Trophoblast cell (in vitro differentiated cells and primary cell): ENCODE data around the gene CCDC12.
A peak's percentile ranks its signal among the peaks of the same experiment; 100 is the strongest.
"Not testable (repeated sequence)": the region's sequence is repeated elsewhere in the genome, so short reads cannot be mapped to it uniquely, and the experiment has no call there.

Source experiments
- DNase-seq, 2 donors: peaks; one replicate each; pipeline ENCODE4 v3.0.0-alpha.2; 2016
- H2AFZ ChIP-seq: 2 replicates; pipeline ENCODE4 v1.6.1; 2013; ENCODE audit warnings: low read length, moderate library complexity, mild to moderate bottlenecking; ENCODE audit not compliant: insufficient read depth, poor library complexity
- H2AK5ac ChIP-seq: 2 replicates; pipeline ENCODE4 v1.6.1; 2013; ENCODE audit warnings: mild to moderate bottlenecking, low read length
- H2BK120ac ChIP-seq: 2 replicates; pipeline ENCODE4 v1.6.1; 2013; ENCODE audit warnings: low read length, mild to moderate bottlenecking, moderate library complexity; ENCODE audit not compliant: insufficient read depth, poor library complexity
- H2BK12ac ChIP-seq: 2 replicates; pipeline ENCODE4 v1.6.1; 2013; ENCODE audit warnings: mild to moderate bottlenecking, low read length, moderate library complexity
- H2BK5ac ChIP-seq: 2 replicates; pipeline ENCODE4 v1.6.1; 2013; ENCODE audit warnings: low read length, low read depth, moderate library complexity, mild to moderate bottlenecking; ENCODE audit not compliant: poor library complexity
- H3K14ac ChIP-seq: 2 replicates; pipeline ENCODE4 v1.6.1; 2013; ENCODE audit warnings: mild to moderate bottlenecking, low read length
- H3K18ac ChIP-seq: 2 replicates; pipeline ENCODE4 v1.6.1; 2013; ENCODE audit warnings: mild to moderate bottlenecking, low read length
- H3K23ac ChIP-seq: 2 replicates; pipeline ENCODE4 v1.6.1; 2013; ENCODE audit warnings: low read length
- H3K27ac ChIP-seq: 2 replicates; pipeline ENCODE4 v1.5.1; 2013; ENCODE audit warnings: low read depth, mild to moderate bottlenecking, inconsistent platforms, low read length, moderate library complexity
- H3K27me3 ChIP-seq: 2 replicates; pipeline ENCODE4 v1.6.1; 2013; ENCODE audit warnings: inconsistent platforms, mild to moderate bottlenecking, low read length, moderate library complexity; ENCODE audit not compliant: insufficient read depth
- H3K36me3 ChIP-seq, 2 experiments: 1 replicate in 1 of 2; 2 replicates in 1 of 2; pipeline ENCODE4 v1.6.1; 2013; ENCODE audit warnings: low read length in 2 of 2, mild to moderate bottlenecking in 2 of 2, moderate library complexity in 1 of 2; ENCODE audit not compliant: insufficient read depth in 2 of 2, control insufficient read depth in 1 of 2
- H3K4ac ChIP-seq: 2 replicates; pipeline ENCODE4 v1.6.1; 2013; ENCODE audit warnings: low read depth, mild to moderate bottlenecking, low read length, moderate library complexity
- H3K4me1 ChIP-seq, 2 experiments: 1 replicate in 1 of 2; 2 replicates in 1 of 2; pipeline ENCODE4 v1.6.1; 2013; ENCODE audit warnings: low read length in 2 of 2, mild to moderate bottlenecking in 2 of 2, moderate library complexity in 1 of 2; ENCODE audit not compliant: insufficient read depth in 2 of 2, control insufficient read depth in 1 of 2
- H3K4me2 ChIP-seq: 2 replicates; pipeline ENCODE4 v1.6.1; 2013; ENCODE audit warnings: inconsistent platforms, mild to moderate bottlenecking, low read length, moderate library complexity
- H3K4me3 ChIP-seq: 2 replicates; pipeline ENCODE4 v1.5.1; 2013; ENCODE audit warnings: mild to moderate bottlenecking, low read depth, low read length, inconsistent platforms
- H3K79me1 ChIP-seq: one replicate; pipeline ENCODE4 v1.6.1; 2013; ENCODE audit warnings: low read length
- H3K79me2 ChIP-seq: 2 replicates; pipeline ENCODE4 v1.6.1; 2013; ENCODE audit warnings: low read length, mild to moderate bottlenecking; ENCODE audit not compliant: control insufficient read depth, insufficient read depth, poor library complexity
- H3K9ac ChIP-seq: 2 replicates; pipeline ENCODE4 v1.6.1; 2013; ENCODE audit warnings: mild to moderate bottlenecking, low read length
- H3K9me3 ChIP-seq: 2 replicates; pipeline ENCODE4 v1.6.1; 2013; ENCODE audit warnings: low read depth, mild to moderate bottlenecking, control low read depth, inconsistent platforms, low read length; ENCODE audit not compliant: insufficient read depth
- H4K12ac ChIP-seq: 2 replicates; pipeline ENCODE4 v1.6.1; 2013; ENCODE audit warnings: low read depth, mild to moderate bottlenecking, low read length, moderate library complexity
- H4K8ac ChIP-seq: 2 replicates; pipeline ENCODE4 v1.6.1; 2013; ENCODE audit warnings: low read depth, mild to moderate bottlenecking, low read length, moderate library complexity
- H4K91ac ChIP-seq: one replicate; pipeline ENCODE4 v1.6.1; 2013; ENCODE audit warnings: low read depth, mild to moderate bottlenecking, low read length, moderate library complexity
- WGBS: extraction: QIAGEN DNeasy Blood & Tissue Kit; methylation state at CpG from one replicate; pipeline ENCODE4 v1.1.7; 2013; ENCODE audit warnings: missing lambda C conversion rate; ENCODE audit not compliant: insufficient read length, insufficient coverage; ENCODE audit errors: extremely low coverage; 5-methylcytosine and 5-hydroxymethylcytosine counted together

Gene CCDC12

DNA sequence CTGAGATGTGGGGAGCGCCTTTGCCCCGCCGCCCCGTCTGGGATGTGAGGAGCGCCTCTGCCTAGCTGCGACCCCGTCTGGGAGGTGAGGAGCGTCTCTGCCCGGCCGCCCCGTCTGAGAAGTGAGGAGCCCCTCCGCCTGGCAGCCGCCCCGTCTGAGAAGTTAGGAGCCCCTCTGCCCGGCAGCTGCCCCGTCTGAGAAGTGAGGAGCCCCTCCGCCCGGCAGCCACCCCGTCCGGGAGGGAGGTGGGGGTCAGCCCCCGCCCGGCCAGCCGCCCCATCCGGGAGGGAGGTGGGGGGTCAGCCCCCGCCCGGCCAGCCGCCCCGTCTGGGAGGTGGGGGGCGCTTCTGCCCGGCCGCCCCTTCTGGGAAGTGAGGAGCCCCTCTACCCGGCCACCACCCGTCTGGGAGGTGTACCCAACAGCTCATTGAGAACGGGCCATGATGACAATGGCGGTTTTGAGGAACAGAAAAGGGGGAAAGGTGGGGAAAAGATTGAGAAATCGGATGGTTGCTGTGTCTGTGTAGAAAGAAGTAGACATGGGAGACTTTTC is 12.4 kb downstream of the CCDC12 start:
- H4K8ac ChIP-seq, H3K9ac ChIP-seq, H2BK5ac ChIP-seq, DNase-seq, H3K27me3 ChIP-seq, H3K36me3 ChIP-seq, H2AK5ac ChIP-seq, H3K4me3 ChIP-seq, H3K27ac ChIP-seq, H3K18ac ChIP-seq, H4K12ac ChIP-seq, H3K9me3 ChIP-seq, H3K4ac ChIP-seq, H3K23ac ChIP-seq, H3K14ac ChIP-seq, H2AFZ ChIP-seq, H2BK120ac ChIP-seq, H4K91ac ChIP-seq, H3K4me2 ChIP-seq, H2BK12ac ChIP-seq: not testable (repeated sequence)
- no CpG with 5 or more reads among the region's 36 CpGs for WGBS
- peaks cover 15% of the 10 kb centered on the region for H3K79me1 ChIP-seq
- peaks cover 55 to 56% of the 10 kb centered on the region in 2 experiments for H3K4me1 ChIP-seq
- H3K79me2 ChIP-seq, result peaks cover 26% of the 10 kb centered on the region

DNA sequence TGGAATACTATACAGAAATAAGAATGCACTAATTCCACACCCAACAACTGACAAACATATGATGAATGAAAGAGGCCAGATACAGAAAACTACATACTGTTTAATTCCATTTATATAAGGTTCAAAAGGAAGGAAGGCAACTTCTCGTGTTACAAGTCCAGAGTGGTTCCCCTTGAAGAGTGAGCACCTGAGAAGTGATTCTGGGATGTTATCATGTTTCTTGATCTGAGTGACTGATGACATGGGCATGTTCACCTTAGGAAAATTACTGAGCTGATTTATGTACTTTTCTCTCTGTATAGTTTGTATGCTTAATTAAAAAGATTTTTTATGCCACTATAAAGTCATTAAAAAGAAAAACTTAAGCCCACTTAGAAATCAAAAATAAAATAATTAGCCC is 13.6 kb downstream of the CCDC12 start:
- Histone ChIP-seq H4K8ac (no peak overlapping the region), H3K79me1 (peaks cover 15% of the 10 kb centered on the region), H2AFZ (no peak overlapping the region), H3K9ac (no peak overlapping the region), H2BK5ac (no peak overlapping the region), H2BK120ac (no peak overlapping the region), H3K18ac (no peak overlapping the region), H3K4me1 (peaks cover 46 to 54% of the 10 kb centered on the region in 2 experiments), H2AK5ac (no peak overlapping the region), H3K14ac (no peak overlapping the region), H3K4me3 (no peak overlapping the region), H3K4ac (no peak overlapping the region), H4K91ac (no peak overlapping the region), H3K27me3 (no peaks in the 10 kb centered on the region), H2BK12ac (no peak overlapping the region), H3K9me3 (no peaks in the 10 kb centered on the region), H4K12ac (no peak overlapping the region), H3K23ac (no peak overlapping the region), H3K4me2 (no peak overlapping the region), H3K79me2 (peaks cover 27% of the 10 kb centered on the region), H3K36me3 (peaks cover 1 to 2% of the 10 kb centered on the region in 2 experiments), H3K27ac (no peak overlapping the region)
- no CpG with 5 or more reads among the region's 1 CpG for WGBS
- DNase-seq, result peak in 1 of 2 donors; percentile 61

DNA sequence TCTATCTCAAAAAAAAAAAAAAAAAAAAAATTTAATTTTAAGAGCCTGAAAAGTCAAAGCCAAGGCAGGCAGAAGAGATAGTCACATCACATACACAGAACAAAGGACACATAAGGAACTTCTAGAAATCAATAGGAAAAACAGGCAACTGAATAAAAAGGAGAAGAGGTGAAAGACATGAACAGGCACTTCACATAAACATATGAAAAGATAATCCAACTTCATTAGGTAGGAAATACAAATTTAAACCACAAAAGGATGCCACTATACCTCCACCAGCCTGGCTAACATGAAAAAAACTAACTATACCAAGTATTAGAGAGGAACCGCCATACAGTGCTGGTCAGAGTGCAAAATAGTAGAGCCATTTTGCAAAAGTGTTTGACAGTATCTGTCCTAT is 14.1 kb downstream of the CCDC12 start:
- Histone ChIP-seq H3K36me3 (peaks cover 1 to 2% of the 10 kb centered on the region in 2 experiments), H2BK120ac (no peak overlapping the region), H3K27me3 (no peaks in the 10 kb centered on the region), H4K12ac (no peak overlapping the region), H2AFZ (no peak overlapping the region), H3K9ac (no peak overlapping the region), H4K8ac (no peak overlapping the region), H3K27ac (no peak overlapping the region), H3K4ac (peak overlapping the region; percentile 4), H3K4me3 (no peak overlapping the region), H3K4me1 (peaks cover 43 to 50% of the 10 kb centered on the region in 2 experiments), H2BK12ac (no peak overlapping the region), H3K79me2 (peaks cover 26% of the 10 kb centered on the region), H3K14ac (no peak overlapping the region), H3K18ac (no peak overlapping the region), H3K23ac (no peak overlapping the region), H2BK5ac (no peak overlapping the region), H3K4me2 (no peak overlapping the region), H3K79me1 (peaks cover 15% of the 10 kb centered on the region), H3K9me3 (no peaks in the 10 kb centered on the region), H4K91ac (no peak overlapping the region), H2AK5ac (no peak overlapping the region)
- WGBS, result no CpG with 5 or more reads among the region's 1 CpG
- no peak for DNase-seq

DNA sequence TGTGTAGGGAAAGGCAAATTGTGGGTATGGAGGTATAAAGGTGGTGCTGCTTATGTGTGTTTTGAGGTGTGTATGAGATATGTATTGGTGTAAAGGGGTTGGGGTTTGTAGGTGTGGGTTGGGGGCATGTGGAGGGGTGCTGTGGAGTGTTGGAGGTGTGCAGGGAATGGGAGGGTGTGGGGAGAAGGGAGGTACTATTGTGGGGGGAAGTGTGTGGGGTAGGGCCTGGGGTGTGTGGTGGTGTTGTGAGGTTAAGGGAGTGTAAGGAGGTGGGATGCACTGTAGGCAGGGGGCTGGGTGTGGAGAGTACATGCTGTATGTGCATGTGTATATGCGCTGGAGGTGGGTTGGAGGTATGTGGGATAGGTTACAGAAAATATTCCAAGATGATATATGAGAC is 15.7 kb downstream of the CCDC12 start:
- DNase-seq, result no peak
- Histone ChIP-seq H4K8ac (no peak overlapping the region), H3K23ac (no peak overlapping the region), H3K4ac (peak overlapping the region; percentile 46), H3K14ac (peak overlapping the region; percentile 13), H3K36me3 (peaks cover under 1 to 2% of the 10 kb centered on the region in 2 experiments), H2BK12ac (peak overlapping the region; percentile 35), H3K4me2 (peak overlapping the region; percentile 27), H3K27ac (peak overlapping the region; percentile 75), H2BK5ac (peak overlapping the region; percentile 34), H2AK5ac (peak overlapping the region; percentile 37), H3K27me3 (no peaks in the 10 kb centered on the region), H3K4me3 (peak overlapping the region; percentile 18), H3K79me2 (peaks cover 24% of the 10 kb centered on the region), H3K18ac (no peak overlapping the region), H3K4me1 (peaks cover 35% of the 10 kb centered on the region in 2 experiments), H4K12ac (no peak overlapping the region), H2AFZ (peak overlapping the region; percentile 23), H4K91ac (peak overlapping the region; percentile 60), H3K9ac (no peak overlapping the region), H3K9me3 (no peaks in the 10 kb centered on the region), H2BK120ac (no peak overlapping the region), H3K79me1 (peaks cover 8% of the 10 kb centered on the region)
- WGBS, result no CpG with 5 or more reads among the region's 1 CpG
